GM12891 (cell line): ENCODE results near the gene NKX1-2.

Experiments used
- DNase-seq: peaks from one replicate; pipeline ENCODE4 v3.0.0; 2011; ENCODE audit warnings: low spot score; ENCODE audit not compliant: insufficient read length
- FAIRE-seq: peaks from 2 replicates; lab custom pipeline; 2011; peaks lifted over from hg19 to GRCh38; lab: Jason Lieb, UNC
- PAX5 ChIP-seq: IDR thresholded peaks from 2 replicates; pipeline ENCODE4 v1.6.1; 2011; ENCODE audit warnings: low read length, moderate library complexity, mild to moderate bottlenecking; ENCODE audit not compliant: insufficient read depth, severe bottlenecking
- POLR2A ChIP-seq: IDR thresholded peaks from 2 replicates; pipeline ENCODE4 v1.6.1; 2011; ENCODE audit warnings: low read depth, low read length, control low read depth
- POLR2AphosphoS5 ChIP-seq: IDR thresholded peaks from 2 replicates; pipeline ENCODE4 v1.6.1; 2011; ENCODE audit warnings: low read depth, low read length, control low read depth
- POU2F2 ChIP-seq: IDR thresholded peaks from 2 replicates; pipeline ENCODE4 v1.6.1; 2011; ENCODE audit warnings: low read depth, mild to moderate bottlenecking, control low read depth, low read length, moderate library complexity
- SPI1 ChIP-seq: IDR thresholded peaks from 2 replicates; pipeline ENCODE4 v1.6.1; 2011; ENCODE audit warnings: low read depth, low read length, control low read depth
- TAF1 ChIP-seq: IDR thresholded peaks from 2 replicates; pipeline ENCODE4 v1.6.1; 2011; ENCODE audit warnings: low read depth, low read length, control low read depth

NKX1-2 gene

GRCh38 chr10:124402273-124402672 is 47.6 kb downstream of the NKX1-2 start:
- FAIRE-seq, result no peak
- no peak for DNase-seq
- TF ChIP-seq POLR2A (no peak), POLR2AphosphoS5 (no peak)

GRCh38 chr10:124401633-124402032 is 48.2 kb downstream of the NKX1-2 start:
- DNase-seq, result no peak
- FAIRE-seq, result no peak
- no peak for TF ChIP-seq POLR2A
- TF ChIP-seq POLR2AphosphoS5, result no peak
- TF ChIP-seq SPI1, result no peak
- TF ChIP-seq POU2F2, result no peak
- TF ChIP-seq PAX5, result no peak
- no peak for TF ChIP-seq TAF1
